Medulla oblongata (tissue), 1 donor: ENCODE data around the gene CHMP2A.
"Not testable (repeated sequence)": the region's sequence is repeated elsewhere in the genome, so short reads cannot be mapped to it uniquely, and the experiment has no call there.

ENCODE experiments used
- DNase-seq: peaks from one replicate; pipeline ENCODE4 v3.0.0-alpha.2; 2015; ENCODE audit errors: extremely low spot score

The CHMP2A gene

DNA sequence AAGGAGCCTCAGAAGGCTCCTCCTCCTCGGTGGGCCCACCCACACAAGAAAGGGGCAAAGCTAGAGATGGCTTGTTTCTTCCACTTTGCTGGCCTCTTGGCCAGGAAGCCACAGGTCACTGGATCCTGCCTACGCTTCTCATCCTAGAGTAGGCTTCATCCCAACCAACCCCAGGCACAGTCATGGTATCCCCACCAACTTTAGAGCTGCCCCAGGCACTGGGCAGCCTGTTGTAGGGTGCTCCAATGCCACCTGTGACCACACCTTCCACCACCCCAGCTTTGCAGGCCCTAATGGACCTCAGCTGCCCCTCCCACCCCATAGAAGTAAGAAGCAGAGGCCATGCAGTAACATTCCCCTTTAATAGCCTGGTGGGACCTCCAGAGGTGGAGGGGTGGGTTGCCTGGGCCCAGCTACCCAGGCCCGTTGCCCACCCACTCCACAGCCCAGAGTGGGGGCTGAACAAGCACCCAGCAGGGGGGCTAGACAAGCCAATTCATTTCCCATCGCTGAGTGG is 522 bp upstream of the CHMP2A start:
- DNase-seq: no peak

DNA sequence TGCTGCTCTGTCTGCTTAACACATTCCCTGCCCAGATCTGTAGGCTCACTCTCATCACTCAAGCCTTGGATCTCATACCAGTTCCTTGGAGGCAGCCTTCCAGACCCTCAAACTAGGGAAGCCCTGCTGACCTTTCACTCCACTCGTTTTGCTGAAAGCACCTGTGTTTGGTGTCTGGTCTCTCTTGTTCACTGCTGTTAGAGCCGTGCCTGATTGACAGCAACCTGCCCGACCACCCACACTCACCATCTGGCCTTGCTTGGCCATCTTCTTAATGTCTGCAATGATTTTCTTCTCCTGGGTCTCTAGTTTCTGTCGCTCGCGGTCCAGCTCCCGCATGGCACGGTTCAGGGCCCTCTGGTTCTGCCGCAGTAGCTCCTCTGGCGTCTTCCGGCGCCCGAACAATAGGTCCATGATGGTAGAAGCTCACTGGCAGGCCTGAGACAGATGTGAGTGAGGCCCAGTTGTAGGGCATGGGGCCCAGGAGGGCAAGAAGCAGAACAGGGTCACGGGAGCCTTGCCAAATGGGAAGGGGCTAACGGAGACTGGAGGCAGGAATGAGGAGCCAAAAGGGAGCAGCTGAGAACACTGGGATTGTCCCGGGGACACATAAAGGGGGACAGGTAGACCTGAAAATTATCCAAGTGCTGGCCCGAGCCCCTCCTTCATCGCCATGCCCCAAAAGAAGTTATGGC is 959 bp downstream of the CHMP2A start:
- no peak for DNase-seq

DNA sequence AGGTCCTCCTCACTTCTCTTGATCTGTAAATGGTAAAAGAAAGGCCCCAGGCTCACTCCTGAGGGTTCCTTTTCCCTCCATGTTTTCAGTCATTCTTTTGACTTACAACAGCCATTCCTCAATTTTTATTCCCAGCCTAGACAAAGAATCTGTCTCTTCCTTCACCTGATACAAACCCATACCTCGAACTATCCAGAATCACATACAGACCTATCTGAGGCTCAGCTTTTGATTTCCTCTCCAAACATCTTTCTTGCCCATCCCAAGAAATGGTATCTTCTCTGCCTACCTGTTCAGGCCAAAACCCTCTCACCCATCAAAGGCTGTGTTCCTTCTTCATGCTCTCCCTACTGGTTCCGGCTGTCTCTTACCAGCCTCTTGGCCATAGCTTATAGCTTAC is 2.2 kb downstream of the CHMP2A start:
- no peak for DNase-seq

- DNase-seq: no peak
Measured at GRCh38 chr19:58551577-58552471, 3.1 kb downstream of the CHMP2A start.

DNA sequence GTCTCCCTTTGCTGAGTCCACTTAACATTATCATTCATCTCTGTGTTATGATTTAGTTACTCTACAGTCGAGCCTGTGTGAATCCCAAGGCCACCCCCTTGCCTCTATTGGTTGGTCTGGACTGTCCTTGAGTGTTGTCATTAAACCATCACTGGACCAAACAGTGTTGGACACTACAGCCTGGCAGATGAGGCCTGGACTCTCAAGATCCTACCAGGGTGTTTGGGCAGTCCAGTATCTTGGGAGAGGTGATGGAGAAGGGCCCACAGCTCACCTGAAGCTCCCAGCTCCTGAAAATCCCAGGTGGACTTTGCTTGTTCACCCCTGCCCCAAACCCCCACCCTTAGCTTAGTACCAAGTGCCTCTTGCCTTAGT is 3.8 kb downstream of the CHMP2A start:
- no peak for DNase-seq

- no peak for DNase-seq
Measured at GRCh38 chr19:58550362-58551122, 4.4 kb downstream of the CHMP2A start.

DNA sequence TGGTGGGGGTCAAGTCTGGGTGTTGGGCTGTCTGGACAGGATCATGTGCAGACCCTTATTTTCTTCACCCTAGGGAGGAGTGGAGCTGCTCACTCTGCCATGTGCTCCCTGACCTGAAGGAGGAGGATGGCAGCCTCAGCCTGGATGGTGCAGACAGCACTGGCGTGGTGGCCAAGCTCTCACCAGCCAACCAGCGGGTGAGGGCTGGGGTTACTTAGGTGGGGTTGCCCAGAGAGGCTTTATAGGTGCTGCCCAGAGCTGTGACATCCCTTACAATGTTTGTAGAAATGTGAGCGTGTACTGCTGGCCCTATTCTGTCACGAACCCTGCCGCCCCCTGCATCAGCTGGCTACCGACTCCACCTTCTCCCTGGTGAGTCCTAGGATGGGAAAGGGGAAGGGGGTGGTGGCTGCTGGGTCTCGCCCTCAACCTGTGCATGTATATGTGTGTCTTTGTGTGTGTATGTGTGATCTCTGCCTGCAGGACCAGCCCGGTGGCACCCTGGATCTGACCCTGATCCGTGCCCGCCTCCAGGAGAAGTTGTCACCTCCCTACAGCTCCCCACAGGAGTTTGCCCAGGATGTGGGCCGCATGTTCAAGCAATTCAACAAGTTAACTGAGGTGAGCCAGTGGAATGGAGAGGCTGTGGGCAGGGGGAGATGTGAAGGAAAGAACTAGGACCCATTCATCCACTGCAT is 5.1 kb downstream of the CHMP2A start:
- no peak for DNase-seq

GRCh38 chr19:58548859-58549663 is 5.8 kb downstream of the CHMP2A start:
- DNase-seq: no peak

DNA sequence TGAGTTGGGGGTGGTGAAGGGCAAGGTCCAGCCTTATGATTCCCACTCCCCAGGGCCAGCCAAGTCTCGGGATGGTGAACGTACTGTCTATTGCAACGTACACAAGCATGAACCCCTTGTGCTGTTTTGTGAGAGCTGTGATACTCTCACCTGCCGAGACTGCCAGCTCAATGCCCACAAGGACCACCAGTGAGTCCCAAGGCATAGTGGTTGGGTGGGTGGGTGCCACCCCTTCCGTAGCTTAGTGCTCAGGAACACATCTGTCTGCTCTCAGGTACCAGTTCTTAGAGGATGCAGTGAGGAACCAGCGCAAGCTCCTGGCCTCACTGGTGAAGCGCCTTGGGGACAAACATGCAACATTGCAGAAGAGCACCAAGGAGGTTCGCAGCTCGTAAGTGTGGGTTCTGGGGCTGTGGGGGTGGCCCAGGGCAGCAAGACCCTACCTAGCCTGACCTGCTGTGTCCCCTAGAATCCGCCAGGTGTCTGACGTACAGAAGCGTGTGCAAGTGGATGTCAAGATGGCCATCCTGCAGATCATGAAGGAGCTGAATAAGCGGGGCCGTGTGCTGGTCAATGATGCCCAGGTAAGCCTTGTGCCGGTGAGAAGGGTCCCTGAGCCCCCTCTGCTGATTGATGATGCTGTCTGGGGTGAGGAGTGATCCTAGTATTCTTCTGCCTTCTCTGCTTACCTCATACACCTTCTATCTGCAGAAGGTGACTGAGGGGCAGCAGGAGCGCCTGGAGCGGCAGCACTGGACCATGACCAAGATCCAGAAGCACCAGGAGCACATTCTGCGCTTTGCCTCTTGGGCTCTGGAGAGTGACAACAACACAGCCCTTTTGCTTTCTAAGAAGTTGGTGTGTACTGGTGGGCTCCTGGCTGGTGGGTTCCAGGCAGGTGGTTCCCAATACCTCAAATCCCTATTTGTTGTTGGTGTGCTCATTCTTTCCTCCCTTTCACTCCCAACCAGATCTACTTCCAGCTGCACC is 7.3 kb downstream of the CHMP2A start:
- no peak for DNase-seq

GRCh38 chr19:58546019-58546530 is 8.8 kb downstream of the CHMP2A start:
- DNase-seq: no peak

GRCh38 chr19:58545286-58546018 is 9.5 kb downstream of the CHMP2A start:
- no peak for DNase-seq

DNA sequence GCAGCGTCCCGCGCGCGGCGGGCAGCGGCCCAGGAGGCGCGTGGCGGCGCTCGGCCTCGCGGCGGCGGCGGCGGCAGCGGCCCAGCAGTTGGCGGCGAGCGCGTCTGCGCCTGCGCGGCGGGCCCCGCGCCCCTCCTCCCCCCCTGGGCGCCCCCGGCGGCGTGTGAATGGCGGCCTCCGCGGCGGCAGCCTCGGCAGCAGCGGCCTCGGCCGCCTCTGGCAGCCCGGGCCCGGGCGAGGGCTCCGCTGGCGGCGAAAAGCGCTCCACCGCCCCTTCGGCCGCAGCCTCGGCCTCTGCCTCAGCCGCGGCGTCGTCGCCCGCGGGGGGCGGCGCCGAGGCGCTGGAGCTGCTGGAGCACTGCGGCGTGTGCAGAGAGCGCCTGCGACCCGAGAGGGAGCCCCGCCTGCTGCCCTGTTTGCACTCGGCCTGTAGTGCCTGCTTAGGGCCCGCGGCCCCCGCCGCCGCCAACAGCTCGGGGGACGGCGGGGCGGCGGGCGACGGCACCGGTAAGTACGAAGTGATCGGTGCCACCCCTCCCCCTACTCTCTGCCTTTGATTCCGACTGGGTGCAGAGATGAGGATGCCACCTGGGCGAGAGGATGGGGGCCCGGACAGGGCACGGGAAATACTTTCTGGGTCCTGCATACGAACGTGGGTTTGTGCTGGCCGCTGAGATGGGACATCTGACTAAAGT is 10.2 kb downstream of the CHMP2A start:
- peak; percentile 53 for DNase-seq

GRCh38 chr19:58543826-58544590 is 10.9 kb downstream of the CHMP2A start, which contains the start of gene TRIM28:
TSS of gene TRIM28 (plus strand) at chr19:58544064. CDS start at chr19:58544758, 694 bp downstream.
- DNase-seq: peak; percentile 98

- DNase-seq: not testable (repeated sequence)
Measured at GRCh38 chr19:58542641-58543372, 12.1 kb downstream of the CHMP2A start.

DNA sequence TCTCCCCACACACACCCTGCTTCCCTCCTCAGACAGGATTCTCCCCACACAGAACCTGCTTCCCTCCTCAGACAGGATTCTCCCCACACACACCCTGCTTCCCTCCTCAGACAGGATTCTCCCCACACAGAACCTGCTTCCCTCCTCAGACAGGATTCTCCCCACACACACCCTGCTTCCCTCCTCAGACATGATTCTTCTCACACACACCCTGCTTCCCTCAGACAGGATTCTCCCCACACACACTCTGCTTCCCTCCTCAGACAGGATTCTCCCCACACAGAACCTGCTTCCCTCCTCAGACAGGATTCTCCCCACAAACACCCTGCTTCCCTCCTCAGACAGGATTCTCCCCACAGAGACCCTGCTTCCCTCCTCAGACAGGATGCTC is 15.7 kb downstream of the CHMP2A start:
- DNase-seq: not testable (repeated sequence)
